SJSA1 (cell line): ENCODE results near the gene NIPSNAP3A. TPM values are rescaled to one million over a fixed set of nuclear protein-coding genes. Genes with fewer than 3 reads are reported as not detected.

Experiments used
- DNase-seq, 2 experiments: peaks; one replicate each; pipeline ENCODE4 v3.0.0-alpha.2; 2015 to 2020; ENCODE audit warnings: low spot score in 2 of 2, low read depth in 1 of 2
- H3K27ac ChIP-seq: fragments of 250-450 bp; sonication (Bioruptor Pico); 2 replicates; pipeline ENCODE4 v1.5.1; 2020; ENCODE audit warnings: mild to moderate bottlenecking, moderate library complexity
- H3K27me3 ChIP-seq: fragments of 250-450 bp; sonication (Bioruptor Pico); replicated peaks from 2 replicates; pipeline ENCODE4 v1.5.1; 2020; ENCODE audit warnings: mild to moderate bottlenecking, moderate library complexity
- H3K36me3 ChIP-seq: fragments of 250-450 bp; sonication (Bioruptor Pico); 2 replicates; pipeline ENCODE4 v1.5.1; 2020; ENCODE audit warnings: mild to moderate bottlenecking
- H3K4me1 ChIP-seq: fragments of 250-450 bp; sonication (Bioruptor Pico); replicated peaks from 2 replicates; pipeline ENCODE4 v1.6.1; 2021; ENCODE audit warnings: mild to moderate bottlenecking
- H3K4me3 ChIP-seq: fragments of 250-450 bp; sonication (Bioruptor Pico); 2 replicates; pipeline ENCODE4 v1.5.1; 2020; ENCODE audit warnings: mild to moderate bottlenecking
- H3K9me3 ChIP-seq: fragments of 250-450 bp; sonication (Bioruptor Pico); replicated peaks from 2 replicates; pipeline ENCODE4 v1.5.1; 2020; ENCODE audit warnings: mild to moderate bottlenecking
- total RNA-seq: library from RNA; depleted of rRNA; stranded (reverse); fragments of >200 nt; shearing (Covaris generic); gene quantifications from 2 replicates; pipeline ENCODE4 v1.2.3, GENCODE V29; 2014

The NIPSNAP3A gene
- total RNA-seq, 1 experiment from 2014 or later, result 79.8 TPM

DNA sequence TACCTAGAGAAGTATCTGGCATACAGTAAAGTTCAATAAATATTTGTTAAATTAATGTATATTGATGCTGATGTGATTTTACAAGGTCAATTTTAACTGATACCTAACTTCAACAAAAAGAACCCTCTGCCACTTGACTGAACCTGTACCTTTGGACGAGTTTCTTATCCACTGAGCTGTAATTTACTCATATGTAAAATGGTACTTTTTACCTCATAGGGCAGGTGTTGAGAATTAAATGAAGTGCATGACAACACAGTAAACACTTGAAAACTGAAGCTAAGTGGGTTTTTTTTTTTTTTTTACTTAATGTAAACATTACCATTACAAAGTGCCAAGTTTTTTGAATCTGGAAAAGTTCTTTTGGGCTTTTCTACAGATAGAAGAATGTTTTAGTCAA lies 31.9 kb downstream of the NIPSNAP3A start:
- DNase-seq, result no peak
- H3K9me3 ChIP-seq, result no peaks in the 10 kb centered on the region
- no peaks in the 10 kb centered on the region for H3K27me3 ChIP-seq
- H3K27ac ChIP-seq, result no peak overlapping the region
- H3K4me1 ChIP-seq, result 0 out of 2 replicates have a peak, but pooled peaks cover 5% of the 10 kb centered on the region
- H3K36me3 ChIP-seq, result peaks cover 7% of the 10 kb centered on the region
- no peak overlapping the region for H3K4me3 ChIP-seq

DNA sequence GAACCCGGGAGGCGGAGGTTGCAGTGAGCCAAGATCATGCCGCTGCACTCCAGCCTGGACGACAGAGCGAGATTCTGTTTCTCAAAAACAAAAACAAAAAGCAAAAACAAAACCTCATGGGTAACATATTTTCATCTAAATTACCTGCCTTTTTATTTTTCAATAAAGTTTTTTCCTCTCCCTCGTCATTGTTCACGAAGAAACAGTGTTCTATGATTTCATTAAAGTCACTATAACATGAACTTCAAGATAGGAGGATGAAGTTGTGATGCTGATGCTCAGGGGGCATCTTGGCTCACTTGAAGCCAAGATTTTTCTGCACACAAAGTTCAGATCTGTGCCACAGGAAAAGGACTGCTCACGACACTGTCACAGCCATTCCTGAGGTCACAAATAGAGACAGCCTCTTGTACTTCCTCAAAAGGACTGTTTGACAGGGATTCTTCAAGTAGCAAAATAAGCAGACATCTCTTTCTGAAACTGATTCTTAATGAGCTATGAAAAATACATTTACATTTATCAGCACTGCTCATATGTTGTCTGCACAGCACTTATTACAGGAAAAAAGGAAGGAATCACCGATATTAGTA lies 32.6 kb downstream of the NIPSNAP3A start:
- H3K4me3 ChIP-seq, result no peak overlapping the region
- H3K4me1 ChIP-seq, result 0 out of 2 replicates have a peak, but pooled peaks cover 5% of the 10 kb centered on the region
- H3K27me3 ChIP-seq, result no peaks in the 10 kb centered on the region
- DNase-seq, result no peak
- no peaks in the 10 kb centered on the region for H3K9me3 ChIP-seq
- no peak overlapping the region for H3K27ac ChIP-seq
- peaks cover 9% of the 10 kb centered on the region for H3K36me3 ChIP-seq

DNA sequence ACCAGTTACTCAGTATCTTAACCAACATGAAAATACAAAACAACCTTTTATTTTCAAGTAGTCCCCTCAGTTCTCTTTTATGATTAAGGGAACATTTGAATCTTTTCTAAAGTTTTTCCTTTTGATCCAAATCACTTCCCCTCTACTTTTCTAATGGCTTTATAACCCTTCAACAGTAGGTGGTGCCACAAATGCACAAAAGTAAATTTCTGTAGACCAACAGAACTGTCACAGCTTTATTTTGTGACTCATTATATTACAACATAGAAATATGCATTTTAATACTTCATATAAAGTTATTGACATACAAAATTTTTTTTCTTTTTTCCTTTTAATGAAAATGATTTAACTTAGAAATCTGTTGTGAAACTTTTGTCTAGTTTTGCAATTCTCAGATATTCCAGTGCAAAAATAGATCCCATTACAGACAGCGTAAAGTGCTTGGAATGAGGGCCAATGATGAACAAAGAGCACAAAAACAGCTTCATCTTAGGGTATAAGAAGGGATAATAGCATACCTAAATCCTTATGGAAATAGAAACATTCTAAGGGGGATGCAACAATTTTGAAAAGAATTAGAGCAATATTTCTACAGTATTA lies 33.4 kb downstream of the NIPSNAP3A start:
- Histone ChIP-seq H3K9me3 (no peaks in the 10 kb centered on the region), H3K36me3 (peaks cover 12% of the 10 kb centered on the region), H3K4me1 (0 out of 2 replicates have a peak, but pooled peaks cover 5% of the 10 kb centered on the region), H3K27ac (no peak overlapping the region), H3K27me3 (no peaks in the 10 kb centered on the region), H3K4me3 (no peak overlapping the region)
- no peak for DNase-seq

- Histone ChIP-seq H3K4me1 (no peaks in the 10 kb centered on the region), H3K27me3 (no peaks in the 10 kb centered on the region), H3K27ac (no peak overlapping the region), H3K36me3 (peaks cover 18% of the 10 kb centered on the region), H3K4me3 (no peak overlapping the region), H3K9me3 (no peaks in the 10 kb centered on the region)
- DNase-seq, result no peak
Measured at GRCh38 chr9:104783588-104783987, 36.1 kb downstream of the NIPSNAP3A start.

DNA sequence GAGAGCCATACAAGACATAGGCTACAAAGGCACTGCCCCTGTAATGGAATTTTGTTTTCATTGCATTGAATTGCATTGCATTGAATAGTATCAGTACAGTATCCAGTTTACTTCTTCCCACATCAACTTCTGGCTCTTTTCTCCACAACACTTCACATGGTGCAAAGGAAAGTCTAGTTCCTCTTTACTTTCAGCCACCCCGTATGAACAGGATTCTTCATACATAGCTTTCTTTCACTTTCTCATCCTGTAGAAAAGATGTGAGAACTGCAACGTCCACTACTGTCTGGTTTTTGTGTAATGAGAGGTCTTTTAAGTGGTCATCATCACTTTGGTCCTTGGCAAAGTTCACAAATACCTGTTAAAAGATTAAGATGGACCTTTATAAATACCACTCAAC lies 36.6 kb downstream of the NIPSNAP3A start:
- H3K9me3 ChIP-seq, result no peaks in the 10 kb centered on the region
- H3K4me1 ChIP-seq, result no peaks in the 10 kb centered on the region
- H3K36me3 ChIP-seq, result peaks cover 19% of the 10 kb centered on the region
- no peaks in the 10 kb centered on the region for H3K27me3 ChIP-seq
- no peak overlapping the region for H3K27ac ChIP-seq
- DNase-seq, result no peak
- H3K4me3 ChIP-seq, result no peak overlapping the region

- H3K4me3 ChIP-seq, result no peak overlapping the region
- DNase-seq, result no peak
- no peaks in the 10 kb centered on the region for H3K27me3 ChIP-seq
- H3K27ac ChIP-seq, result no peak overlapping the region
- no peaks in the 10 kb centered on the region for H3K9me3 ChIP-seq
- peaks cover 25% of the 10 kb centered on the region for H3K36me3 ChIP-seq
- H3K4me1 ChIP-seq, result peaks cover 2% of the 10 kb centered on the region
Measured at GRCh38 chr9:104786293-104786692, 38.8 kb downstream of the NIPSNAP3A start.

- Histone ChIP-seq H3K4me1 (peaks cover 9% of the 10 kb centered on the region), H3K27me3 (no peaks in the 10 kb centered on the region), H3K36me3 (peaks cover 26% of the 10 kb centered on the region), H3K4me3 (no peak overlapping the region), H3K9me3 (no peaks in the 10 kb centered on the region), H3K27ac (no peak overlapping the region)
- no peak for DNase-seq
Measured at GRCh38 chr9:104787306-104788015, 40.0 kb downstream of the NIPSNAP3A start.

DNA sequence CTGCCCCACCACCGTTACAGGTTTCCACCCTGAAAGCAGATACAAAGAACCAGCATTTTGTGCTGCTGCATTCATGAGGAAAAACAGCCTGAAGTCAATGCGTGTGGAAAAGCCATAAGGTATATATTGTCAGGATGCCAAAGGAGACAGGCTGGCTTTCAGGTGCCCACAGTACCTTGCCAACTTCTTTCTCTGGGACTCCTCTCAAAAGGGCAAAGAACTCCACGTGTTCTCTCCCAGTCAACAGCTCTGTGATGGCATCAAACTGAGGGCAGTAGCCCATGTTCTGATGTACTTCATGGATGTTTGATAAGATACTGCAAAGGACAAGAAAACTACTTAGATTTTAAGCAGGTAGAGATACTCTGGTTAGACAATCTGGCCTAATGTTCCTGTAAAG lies 40.8 kb downstream of the NIPSNAP3A start:
- Histone ChIP-seq H3K27me3 (no peaks in the 10 kb centered on the region), H3K4me1 (peaks cover 9% of the 10 kb centered on the region), H3K9me3 (no peaks in the 10 kb centered on the region), H3K4me3 (no peak overlapping the region), H3K27ac (no peak overlapping the region), H3K36me3 (peaks cover 34% of the 10 kb centered on the region)
- DNase-seq, result no peak

DNA sequence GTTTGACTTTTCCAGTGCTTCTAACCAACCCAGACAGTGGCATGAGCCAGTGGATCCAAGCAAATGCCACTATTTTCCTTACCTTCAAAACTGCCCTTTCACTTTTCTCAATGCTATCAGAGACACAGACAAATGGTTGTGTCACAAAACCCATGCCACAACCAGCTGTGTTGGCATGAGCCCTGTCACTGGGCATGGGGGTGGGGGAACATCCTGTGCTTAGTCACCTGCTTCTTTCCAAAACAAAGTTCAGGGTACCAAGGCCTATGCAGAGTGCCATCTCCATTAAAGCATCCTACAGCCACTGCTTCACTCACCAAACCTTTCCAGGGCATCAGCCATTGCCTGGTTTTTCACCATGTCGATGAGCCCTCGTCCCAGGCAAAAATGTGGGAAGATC lies 46.6 kb downstream of the NIPSNAP3A start:
- peaks cover 9% of the 10 kb centered on the region for H3K4me1 ChIP-seq
- no peak for DNase-seq
- no peak overlapping the region for H3K4me3 ChIP-seq
- peaks cover 36% of the 10 kb centered on the region for H3K36me3 ChIP-seq
- H3K9me3 ChIP-seq, result no peaks in the 10 kb centered on the region
- no peaks in the 10 kb centered on the region for H3K27me3 ChIP-seq
- H3K27ac ChIP-seq, result no peak overlapping the region

- Histone ChIP-seq H3K4me3 (no peak overlapping the region), H3K27ac (no peak overlapping the region), H3K4me1 (peaks cover 9% of the 10 kb centered on the region), H3K36me3 (peaks cover 33% of the 10 kb centered on the region), H3K27me3 (no peaks in the 10 kb centered on the region), H3K9me3 (no peaks in the 10 kb centered on the region)
- no peak for DNase-seq
Measured at GRCh38 chr9:104795082-104795481, 47.6 kb downstream of the NIPSNAP3A start.

DNA sequence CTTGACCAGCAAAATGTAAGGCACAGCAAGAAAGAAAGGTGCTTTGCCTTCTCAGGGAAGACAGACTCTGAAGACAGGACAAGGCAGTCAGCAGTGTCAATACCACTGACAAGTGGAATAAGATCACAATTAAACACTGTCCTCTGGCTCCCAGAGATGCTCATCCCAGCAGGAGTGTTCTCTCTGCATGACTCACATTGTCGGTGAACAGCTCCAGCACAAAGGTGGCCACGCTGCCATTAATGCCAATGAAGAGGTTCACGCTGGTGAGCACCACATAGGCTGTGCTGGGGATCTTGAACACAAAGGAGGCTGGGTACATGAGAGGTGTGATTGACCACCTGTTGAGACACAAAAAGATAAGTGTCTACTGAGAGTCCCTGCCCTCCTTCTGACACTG lies 48.4 kb downstream of the NIPSNAP3A start:
- DNase-seq, result no peak
- peaks cover 9% of the 10 kb centered on the region for H3K4me1 ChIP-seq
- H3K27ac ChIP-seq, result no peak overlapping the region
- H3K27me3 ChIP-seq, result no peaks in the 10 kb centered on the region
- no peak overlapping the region for H3K4me3 ChIP-seq
- peaks cover 39% of the 10 kb centered on the region for H3K36me3 ChIP-seq
- H3K9me3 ChIP-seq, result no peaks in the 10 kb centered on the region

DNA sequence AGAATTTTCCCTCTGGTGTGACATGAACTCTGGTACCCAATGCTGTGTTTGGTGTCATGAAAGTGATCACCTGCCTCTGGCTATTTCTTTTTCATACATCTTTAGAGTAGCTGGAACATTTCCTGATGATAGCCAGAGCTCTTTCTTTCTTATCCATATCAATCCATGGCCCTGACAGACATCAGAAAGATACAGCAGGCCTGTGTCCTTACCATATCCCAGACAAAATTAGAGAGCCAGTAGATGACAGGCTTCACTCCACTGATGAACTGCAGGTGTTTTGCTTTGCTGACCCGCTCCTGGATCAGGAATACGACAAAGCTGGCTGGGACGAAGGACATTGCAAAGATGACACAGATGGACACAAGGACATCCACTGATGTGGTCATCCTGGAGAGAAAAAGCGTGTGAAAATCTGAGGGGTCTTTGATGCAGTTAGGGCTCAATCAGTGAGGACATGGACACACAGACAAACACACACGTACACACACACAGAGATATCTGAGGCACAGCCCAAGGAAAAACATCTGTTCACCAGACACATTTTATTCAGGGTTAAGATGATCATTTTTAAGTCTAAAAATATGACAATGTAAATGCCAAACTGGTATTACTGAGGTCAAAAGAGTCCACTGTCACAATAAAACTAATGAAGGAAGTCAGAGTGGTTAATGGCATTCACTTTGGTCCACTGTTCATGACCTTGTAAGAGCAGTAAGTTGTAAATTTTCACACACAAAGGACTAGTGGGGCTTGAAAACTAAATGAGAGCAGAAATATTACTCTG lies 50.9 kb downstream of the NIPSNAP3A start:
- DNase-seq, result no peak
- Histone ChIP-seq H3K4me1 (no peaks in the 10 kb centered on the region), H3K27me3 (no peaks in the 10 kb centered on the region), H3K36me3 (peaks cover 34% of the 10 kb centered on the region), H3K27ac (no peak overlapping the region), H3K4me3 (no peak overlapping the region), H3K9me3 (no peaks in the 10 kb centered on the region)

GRCh38 chr9:104800068-104800785 lies 52.7 kb downstream of the NIPSNAP3A start:
- H3K27me3 ChIP-seq, result no peaks in the 10 kb centered on the region
- no peak for DNase-seq
- no peak overlapping the region for H3K27ac ChIP-seq
- no peaks in the 10 kb centered on the region for H3K9me3 ChIP-seq
- H3K4me3 ChIP-seq, result no peak overlapping the region
- H3K36me3 ChIP-seq, result peaks cover 31% of the 10 kb centered on the region
- H3K4me1 ChIP-seq, result no peaks in the 10 kb centered on the region
